ENCODE results near the gene TMEM62.
"Not testable (repeated sequence)": the region's sequence is repeated elsewhere in the genome, so short reads cannot be mapped to it uniquely, and the experiment has no call there.

TMEM62 gene

DNA sequence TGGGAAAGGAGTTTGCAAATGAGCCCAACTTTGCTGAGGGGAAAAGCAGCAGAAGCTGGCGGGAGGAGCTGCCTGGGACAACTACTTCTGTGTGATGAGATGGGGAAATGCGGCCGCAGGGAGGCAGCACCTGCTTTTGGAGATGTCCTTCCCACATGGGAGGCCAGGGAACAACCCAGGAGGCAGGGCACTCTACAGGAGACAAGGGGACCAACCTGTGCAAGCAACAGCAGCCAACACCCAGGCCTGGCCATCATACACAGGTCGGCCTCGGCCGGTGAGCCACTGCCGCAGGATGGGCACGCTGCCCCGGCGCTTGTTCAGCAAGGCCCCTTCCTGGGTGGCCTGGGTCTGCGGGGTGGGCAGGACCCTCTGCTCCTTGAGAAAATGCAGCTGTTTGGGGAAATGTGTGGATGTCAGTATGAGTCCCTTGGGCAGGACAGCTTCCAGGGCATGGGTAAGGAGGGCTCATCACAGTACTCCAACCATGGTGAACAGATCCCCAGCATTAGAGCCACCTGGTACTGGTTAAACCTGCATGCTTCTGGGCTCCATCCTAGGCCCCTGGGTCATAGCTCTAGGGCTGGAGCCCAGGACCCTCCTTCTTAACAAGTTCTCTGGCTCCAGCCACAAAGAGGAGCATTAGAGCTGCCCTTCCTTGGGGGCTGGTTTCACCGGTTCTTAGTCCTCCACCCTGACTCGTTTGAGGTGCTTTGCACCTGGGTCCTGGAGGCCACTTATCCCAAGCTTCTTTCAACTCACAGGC lies 75.9 kb downstream of the TMEM62 start:
- DNase-seq (ENCODE audit: low spot score) = no peak

DNA sequence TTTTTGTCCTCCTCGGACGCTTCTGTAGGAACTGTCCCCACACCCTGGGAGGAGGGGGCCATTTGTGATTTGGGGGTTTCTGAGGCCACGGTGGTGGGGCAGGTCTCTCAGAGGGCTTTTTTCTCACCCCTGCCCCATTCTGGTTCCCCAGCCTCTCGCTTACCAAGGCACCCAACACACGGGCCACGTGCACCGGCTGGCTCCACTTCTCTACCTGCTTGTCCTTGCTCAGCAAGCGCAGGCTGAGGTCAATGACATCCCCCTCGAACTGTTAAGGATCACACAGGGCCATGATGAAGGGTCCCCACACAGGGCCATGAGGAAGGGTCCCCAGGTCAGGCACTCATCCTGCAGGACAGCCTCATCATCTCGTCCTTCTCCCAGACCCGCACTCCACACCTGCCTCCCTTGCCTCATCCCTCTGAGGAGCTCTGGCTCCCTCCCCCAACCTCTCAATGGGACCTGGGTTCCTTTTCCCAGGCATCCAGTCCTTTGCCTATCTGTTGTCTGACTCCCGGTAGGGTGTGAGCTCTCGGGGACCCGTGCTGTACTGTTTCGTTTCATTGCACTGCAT lies 76.9 kb downstream of the TMEM62 start:
- no peak for DNase-seq (ENCODE audit: low spot score)

DNA sequence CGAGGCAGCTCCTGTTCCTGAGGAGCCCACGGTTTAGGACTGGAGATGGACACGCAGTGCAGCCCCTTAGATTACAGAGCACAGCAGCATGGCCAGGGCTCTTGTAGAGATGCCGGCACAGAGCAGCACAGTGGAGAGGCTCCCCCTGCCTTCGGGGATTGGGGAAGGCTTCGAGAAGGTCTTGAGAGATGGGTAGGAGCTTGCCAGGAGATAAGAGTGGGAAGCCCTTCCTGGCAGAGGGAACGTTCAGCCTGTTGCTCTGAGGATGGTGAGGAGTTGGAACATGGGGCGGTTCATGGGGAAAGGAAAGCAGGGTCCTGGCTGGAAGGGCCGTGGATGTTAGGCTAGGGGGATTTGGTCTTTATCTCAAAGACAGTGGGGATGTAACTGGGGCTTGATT lies 77.4 kb downstream of the TMEM62 start:
- DNase-seq (ENCODE audit: low spot score) = no peak

DNA sequence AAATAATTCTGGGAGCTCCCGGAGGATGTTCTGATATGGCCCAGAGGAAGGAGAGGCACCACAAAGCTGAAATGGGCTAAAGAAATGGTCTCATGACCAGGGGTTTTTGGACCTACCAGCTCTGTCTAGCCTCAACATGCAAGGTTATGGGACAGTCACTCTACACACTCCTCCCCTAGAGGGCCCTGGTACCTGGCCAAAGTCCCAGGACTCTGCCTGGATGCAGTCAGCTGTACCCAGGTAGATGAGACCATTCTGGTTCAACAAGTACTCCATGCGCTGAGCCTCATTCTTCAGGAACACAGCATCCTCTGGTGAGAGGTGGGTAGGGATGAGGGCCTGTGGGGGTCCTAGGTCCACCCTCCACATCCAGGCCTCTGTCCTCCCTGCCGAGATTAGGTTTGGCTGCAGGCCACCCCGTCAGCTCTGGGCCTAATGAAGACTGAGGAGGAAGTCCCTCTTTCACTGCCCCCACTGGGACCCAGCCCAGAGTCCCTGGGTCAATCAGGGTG lies 77.9 kb downstream of the TMEM62 start:
- DNase-seq (ENCODE audit: low spot score) = no peak

DNA sequence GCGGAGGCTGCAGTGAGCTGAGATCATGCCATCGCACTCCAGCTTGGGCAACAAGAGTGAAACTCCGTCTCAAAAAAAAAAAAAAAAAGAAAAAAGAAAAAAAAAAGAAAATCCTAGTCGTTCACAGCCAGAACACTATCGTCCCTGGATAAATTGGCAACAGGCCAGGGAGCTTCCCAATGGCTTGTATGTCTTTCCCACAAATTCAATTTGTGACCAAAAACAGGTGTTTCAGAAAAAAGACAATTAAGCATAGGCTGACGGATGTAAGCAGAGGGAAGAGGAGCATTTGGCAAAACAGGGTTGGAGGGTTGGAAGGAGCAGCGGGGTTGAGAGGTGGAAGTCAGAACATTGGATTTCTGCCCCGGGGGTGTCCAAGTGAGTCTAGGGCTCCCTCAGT lies 78.9 kb downstream of the TMEM62 start:
- no peak for DNase-seq (ENCODE audit: low spot score)

DNA sequence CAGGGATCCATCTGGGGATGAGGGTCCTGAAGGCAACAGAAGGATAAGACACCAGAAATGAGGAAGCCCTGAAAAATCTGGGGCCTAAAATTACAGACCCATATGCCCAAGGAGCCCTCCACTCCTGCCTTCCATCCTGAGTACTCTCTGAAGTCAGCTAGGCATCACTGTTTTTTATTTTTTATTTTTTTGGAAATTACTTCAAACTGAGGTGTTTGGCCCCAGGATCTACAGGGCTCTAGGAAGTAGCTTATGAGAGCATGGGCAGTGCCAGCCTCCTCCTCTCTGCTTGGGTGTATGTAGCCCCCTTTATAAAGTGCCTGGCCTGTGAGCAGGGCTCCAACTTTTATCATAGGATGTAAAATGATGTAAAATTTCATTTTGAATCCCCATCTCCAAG lies 79.6 kb downstream of the TMEM62 start:
- DNase-seq (ENCODE audit: low spot score) = no peak

DNA sequence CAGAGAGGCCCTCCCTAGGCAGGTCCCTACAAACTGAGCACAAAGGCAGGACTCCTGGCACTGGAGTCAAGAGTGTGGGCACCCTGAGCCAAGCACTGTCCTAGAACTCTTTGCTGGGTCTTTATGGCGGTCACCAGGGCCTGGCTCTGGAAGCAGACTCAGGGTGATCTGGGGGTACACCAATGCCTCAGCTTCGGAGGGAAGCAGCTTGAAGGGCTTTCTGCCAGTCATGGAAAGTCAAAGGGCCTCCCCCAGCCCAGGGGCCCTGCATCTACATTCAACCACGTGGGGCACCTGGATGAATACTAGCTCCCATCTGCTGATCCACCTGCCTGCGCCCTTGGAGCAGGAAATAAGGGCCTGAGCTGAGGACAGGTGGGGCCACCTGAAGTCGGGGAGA lies 80.1 kb downstream of the TMEM62 start:
- no peak for DNase-seq (ENCODE audit: low spot score)

DNA sequence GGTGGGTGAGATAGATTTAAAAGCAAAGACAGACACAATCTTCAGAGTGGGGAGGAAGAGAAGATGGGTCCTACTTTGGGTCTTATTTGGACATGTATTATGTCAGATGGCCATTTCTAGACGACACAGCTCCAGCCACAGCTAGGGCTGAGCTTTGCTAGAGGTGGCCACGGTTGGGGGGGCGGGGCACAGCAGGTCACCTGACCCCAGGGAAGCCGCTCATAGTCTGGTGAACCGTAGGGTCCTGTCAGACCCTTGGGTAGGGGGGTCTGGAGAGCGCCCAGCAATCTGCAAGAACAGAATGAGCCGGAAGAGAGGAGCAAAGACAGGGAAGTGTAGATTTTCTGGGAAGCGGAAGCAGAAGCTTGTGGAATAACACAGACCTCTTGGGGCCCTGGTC lies 80.8 kb downstream of the TMEM62 start:
- DNase-seq (ENCODE audit: low spot score) = no peak

DNA sequence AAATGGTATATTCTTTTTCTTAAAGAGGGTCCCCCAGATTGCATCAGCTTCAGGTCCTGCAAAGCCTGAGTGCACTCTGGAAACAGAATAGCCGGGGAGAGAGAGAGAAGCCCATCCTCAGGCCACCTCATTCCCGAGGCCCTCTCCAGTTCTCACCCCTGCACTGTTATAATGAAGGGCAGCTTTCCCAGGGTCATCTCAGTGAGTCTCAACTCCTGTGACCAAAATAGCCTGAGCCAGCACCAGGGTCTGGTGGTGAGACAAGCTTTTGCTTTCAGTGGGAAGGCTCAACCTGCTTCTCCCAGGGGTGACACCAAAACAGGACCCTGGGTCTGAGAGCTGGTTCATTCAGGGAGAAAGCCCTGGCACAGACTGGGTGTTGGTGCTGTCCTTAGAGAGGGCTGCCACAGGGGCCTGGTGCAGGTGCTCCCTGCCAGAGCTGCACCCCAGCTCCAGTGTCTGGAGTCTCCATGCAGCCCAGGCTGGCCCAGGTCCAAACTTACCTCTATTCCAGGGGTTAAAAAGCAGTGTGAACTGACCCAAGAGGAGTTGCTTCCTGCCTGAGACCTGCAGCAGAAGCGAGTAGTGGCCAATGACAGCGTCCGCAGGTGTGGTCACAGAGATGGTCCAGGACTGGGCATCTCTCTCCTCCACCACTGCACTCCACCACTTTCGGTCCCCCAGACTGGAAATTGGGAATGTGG lies 81.4 kb downstream of the TMEM62 start:
- no peak for DNase-seq (ENCODE audit: low spot score)

DNA sequence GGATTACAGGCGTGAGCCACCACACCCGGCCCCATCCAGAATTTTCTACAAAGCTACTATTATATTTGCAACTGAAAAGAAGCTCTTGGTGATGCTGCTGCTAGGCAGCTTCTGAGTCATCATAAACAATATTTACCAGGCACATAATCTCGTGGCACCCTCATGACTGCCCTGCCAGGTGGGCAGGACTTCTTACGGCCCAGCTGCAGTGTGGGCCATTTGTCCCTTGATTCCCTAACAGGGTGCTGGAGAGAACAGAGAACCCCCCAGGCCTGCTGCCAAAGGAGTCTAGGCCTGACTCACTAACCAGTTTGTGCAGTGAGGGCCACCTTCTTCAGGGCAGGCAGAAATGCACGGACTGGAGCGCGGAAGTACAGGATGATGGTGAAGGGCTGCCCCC lies 82.6 kb downstream of the TMEM62 start:
- DNase-seq (ENCODE audit: low spot score) = no peak

DNA sequence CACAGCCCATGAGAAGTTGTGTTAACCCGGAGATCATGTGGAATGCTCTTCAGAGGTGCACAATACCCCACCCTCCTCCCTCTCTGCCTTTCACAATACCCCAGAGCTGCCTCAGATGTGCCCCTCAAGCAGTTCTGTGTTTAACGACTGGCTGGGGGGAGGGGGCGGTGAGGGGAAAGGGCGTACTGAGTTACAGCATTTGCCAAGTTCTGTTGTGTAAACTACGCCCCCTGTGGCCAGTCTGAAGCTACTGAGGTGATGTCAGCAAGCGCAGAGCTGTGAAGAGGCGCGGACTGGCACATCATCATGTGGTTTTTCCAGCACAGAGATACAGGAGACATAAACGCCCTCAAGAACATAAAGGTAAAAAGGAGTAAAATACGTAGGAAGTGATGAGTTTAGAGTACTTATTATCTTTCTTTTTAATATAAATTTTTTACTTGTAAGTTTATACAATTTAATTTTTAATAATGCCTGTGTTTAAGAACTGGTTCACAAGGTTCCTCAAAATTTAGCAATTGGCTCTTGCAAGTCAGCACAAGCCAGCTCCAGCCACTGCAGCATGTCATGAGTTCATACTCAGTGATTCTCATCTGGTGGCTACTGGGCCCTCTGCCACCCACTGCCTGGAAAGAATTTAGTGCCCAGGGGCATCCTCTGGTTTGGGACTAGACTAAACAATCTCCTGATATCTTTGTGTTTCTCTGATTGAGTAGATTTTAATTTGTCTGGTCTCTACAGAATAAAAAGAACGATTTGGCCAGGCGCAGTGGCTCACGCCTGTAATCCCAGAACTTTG lies 85.7 kb downstream of the TMEM62 start:
- no peak for DNase-seq (ENCODE audit: low spot score)

DNA sequence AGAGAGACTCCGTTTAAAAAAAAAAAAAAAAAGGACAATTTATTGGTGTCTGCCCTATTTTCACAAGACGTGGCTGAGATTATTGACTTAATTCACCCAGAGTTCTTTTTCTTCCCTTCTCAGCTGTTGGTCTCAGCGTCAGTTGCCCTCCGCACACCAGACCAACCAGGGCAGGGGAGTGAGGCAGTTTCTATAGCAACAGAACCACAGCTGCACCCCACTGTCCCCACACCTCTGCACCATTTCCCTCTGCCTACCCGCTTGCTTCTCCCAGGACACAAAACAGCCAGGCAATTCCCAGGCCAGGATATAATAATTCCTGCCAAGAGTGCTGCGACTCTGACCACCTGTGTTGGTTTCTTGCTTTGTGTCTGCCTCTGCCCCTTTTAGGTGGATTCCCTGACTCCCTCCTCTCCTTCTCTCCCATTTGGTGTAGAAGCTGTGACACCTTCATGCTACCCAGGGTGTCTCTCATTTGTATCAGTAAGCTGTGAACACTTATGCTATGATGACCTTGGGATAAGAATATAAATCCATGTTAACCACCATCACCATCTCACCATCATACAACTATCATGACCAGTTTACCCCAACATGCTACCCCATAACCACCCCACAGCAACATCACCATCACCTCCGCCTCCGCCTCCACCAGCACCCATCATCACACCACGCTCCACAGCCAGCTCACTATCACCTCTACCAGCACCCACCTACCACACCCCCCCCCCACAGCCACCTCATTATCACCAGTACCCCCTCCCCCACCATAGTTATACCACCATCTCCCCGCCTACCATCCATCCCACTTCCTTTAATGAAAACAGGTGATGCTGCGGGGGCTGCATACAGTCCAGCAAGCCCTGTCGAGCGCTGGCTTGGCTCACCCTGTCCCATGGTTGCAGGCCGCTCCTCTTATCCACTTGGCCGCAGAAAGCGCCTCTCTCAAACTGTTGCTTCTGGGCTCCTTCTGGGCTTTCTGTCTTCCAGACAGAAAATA lies 86.8 kb downstream of the TMEM62 start:
- DNase-seq (ENCODE audit: low spot score) = no peak

DNA sequence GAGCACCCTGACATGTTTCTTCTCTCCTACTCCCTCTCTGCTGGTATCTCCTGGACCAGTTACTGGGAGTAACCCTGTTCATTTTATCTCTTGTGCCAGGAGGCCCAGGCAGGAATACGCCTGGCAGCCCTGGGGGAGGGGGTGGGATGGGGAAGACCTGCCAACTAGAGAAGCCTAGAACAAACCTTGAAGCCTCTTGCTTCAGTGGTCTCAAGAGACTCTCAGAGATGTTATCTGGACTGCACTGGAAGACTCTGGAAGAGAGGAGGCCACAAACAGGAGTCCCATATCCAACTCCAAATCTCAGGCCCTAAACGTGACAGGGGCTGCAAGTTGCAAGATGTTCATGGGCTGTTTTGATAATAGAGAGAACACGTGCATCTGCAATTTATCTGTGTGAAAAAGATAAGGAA lies 87.6 kb downstream of the TMEM62 start, which contains the start of gene EPB42:
TSS of gene EPB42 (minus strand) at position 28 of the 413 bp plus-strand sequence. CDS start 193 bp downstream, outside the sequence.
- DNase-seq (ENCODE audit: low spot score) = no peak

DNA sequence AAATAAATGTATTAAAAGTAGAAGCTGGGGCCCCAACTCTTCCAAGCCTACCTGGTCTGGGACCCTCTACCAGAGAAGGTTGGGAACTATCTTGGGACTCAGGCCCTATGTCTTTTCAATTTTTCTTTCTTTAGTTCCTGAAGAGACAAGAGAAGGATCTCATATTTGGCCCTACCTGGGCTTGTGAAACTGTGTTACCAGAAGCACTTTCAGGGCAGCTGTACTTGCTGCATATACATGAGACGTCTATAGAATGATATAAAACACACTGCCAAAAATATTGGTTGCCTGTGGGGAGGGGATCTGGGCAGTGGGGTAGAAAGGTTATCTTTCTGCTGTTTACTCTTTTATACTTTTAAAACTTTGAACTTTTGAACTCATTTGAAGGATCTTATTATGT lies 88.0 kb downstream of the TMEM62 start:
- no peak for DNase-seq (ENCODE audit: low spot score)

DNA sequence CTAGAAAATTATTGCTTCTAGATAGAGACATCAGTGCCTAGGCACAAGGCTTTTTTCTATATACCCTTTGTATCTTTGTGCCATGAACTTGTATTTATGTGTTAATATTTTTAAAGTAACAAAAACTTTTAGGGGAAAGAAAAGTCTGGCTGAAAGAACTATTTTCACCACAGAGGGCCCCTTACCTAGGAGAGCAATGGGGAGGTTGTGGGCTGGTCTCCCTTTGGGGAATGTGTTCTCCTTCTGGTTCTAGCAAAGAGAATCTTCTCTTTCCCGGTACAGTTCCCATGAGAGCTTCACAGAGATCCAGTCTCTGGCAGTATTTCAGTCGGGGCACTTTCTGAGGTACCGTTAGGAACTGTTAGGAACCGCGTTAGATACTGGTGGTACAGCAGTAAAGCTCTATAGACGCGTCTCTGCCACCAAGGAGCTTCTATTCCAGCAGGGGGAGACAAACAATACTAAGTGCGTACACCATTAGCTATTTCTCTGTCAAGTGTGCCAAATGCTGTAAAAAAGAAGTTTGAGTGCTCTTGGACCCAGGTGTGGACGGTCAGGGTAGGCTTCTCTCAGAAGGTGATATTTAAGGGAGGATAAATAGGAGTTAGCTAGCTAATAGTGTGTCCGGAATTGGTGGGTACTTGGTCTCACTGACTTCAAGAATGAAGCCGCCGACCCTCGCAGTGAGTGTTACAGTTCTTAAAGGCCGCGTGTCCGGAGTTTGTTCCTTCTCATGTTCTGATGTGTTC lies 92.0 kb downstream of the TMEM62 start:
- DNase-seq (ENCODE audit: low spot score) = peak; percentile 65

DNA sequence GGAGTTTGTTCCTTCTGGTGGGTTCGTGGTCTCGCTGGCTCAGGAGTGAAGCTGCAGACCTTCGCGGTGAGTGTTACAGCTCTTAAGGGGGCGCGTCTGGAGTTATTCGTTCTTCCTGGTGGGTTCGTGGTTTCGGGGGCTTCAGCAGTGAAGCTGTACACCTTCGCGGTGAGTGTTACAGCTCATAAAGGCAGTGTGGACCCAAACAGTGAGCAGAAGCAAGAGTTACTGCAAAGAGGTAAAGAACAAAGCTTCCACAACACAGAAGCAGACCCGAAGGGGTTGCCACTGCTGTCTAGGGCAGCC lies 92.5 kb downstream of the TMEM62 start:
- not testable (repeated sequence) for DNase-seq (ENCODE audit: low spot score)

DNA sequence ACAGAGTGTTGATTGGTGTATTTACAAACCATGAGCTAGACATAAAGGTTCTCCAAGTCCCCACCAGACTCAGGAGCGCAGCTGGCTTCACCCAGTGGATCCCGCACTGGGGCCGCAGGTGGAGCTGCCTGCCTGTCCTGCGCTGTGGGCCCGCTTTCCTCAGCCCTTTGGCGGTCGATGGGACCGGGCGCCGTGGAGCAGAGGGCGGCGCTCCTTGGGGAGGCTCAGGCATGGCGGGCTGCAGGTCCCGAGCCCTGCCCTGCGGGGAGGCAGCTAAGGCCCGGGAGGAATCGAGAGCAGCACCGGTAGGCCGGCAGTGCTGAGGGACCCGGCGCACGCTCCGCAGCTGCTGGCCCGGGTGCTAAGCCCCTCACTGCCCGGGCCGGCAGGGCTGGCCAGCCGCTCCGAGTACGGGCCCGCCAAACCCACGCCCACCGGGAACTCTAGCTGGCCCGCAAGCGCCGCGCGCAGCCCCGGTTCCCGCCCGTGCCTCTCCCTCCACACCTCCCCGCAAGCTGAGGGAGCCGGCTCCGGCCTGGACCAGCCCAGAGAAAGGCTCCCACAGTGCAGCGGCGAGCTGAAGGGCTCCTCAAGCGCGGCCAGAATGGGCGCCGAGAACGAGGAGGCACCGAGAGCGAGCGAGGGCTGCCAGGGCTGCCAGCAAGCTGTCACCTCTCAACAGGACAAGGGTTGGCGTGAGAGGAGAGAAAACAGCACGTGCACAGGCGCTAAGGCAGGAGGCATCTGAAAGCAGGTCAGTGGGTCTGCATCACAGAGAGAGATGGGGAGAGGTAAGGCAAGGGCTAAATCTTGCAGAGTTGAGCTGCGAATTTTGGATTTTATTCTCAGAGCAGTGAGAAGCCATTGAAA lies 93.3 kb downstream of the TMEM62 start:
- DNase-seq (ENCODE audit: low spot score) = no peak

DNA sequence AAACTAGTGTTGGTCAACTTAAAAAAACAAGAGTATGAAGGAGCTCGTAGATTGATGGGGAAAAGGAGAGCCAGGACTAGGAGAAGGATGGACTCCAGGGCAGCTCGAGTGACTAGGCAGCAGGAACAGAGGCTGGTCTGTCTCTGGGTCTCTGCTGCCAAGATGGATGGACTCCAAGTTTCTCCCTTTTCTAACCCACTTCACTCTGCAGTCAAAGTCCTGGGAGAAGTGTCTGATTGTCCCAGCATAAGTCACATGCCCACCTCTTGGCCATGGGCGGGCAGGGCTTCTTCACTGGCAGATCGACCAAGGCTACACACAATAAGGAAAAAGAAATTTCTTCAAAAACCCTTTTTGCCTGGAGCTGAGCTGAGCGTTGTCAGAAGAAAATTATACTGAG lies 96.6 kb downstream of the TMEM62 start:
- peak; percentile 77 for DNase-seq (ENCODE audit: low spot score)

DNA sequence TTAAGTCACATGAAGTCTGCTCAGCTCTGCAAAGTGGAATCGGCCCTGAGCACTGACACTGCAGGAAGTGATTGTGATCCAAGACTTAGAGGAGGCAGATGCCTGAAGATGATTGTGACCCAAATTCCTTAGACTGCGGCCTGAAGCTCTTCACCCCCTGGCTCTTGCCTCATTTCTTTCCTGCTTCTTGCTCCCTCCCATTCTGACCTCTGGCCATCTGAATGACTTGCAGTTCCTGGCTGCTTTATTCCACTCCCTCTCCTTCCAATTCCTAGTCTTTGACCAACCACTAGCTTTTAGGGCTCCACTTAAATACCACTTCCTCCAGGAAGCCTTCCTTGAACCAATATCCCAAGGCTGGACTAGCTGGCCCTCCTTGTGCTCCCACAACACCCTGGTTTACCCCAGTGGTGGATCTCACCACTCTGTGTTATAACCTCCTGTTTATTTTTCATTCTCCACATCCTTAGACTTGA lies 97.3 kb downstream of the TMEM62 start:
- no peak for DNase-seq (ENCODE audit: low spot score)
